H1 (cell line): ENCODE data around the gene SEMA3A. TPM values are rescaled to one million over a fixed set of nuclear protein-coding genes. Genes with fewer than 3 reads are reported as not detected.

ENCODE experiments used
- CTCF ChIA-PET: fragments of 300-600 bp; sonication (Branson Sonifier 250); formaldehyde crosslinking; loops from one replicate; lab custom pipeline; 2021; ENCODE audit not compliant: partially characterized antibody; lab: Charles Lee
- POLR2A ChIA-PET: fragments of 300-600 bp; sonication (Branson Sonifier 250); formaldehyde crosslinking; loops from one replicate; lab custom pipeline; 2021; ENCODE audit warnings: inconsistent platforms; ENCODE audit not compliant: partially characterized antibody; lab: Charles Lee
- DNase-seq, 2 experiments: peaks; one replicate each; pipeline versions ENCODE4 v3.0.0 to v3.0.0-alpha.2; 2010 to 2022; ENCODE audit warnings: low spot score in 2 of 2, low read depth in 1 of 2, mixed read lengths in 1 of 2
- FAIRE-seq: peaks from 2 replicates; lab custom pipeline; 2011; peaks lifted over from hg19 to GRCh38; lab: Jason Lieb, UNC
- H2AFZ ChIP-seq: 2 replicates; pipeline ENCODE4 v1.8.1; 2012; ENCODE audit warnings: low read length, inconsistent platforms
- H2AK5ac ChIP-seq: 2 replicates; pipeline ENCODE4 v1.6.1; 2013; ENCODE audit warnings: low read depth, low read length
- H2BK120ac ChIP-seq: replicated peaks from 2 replicates; pipeline ENCODE3; 2013; ENCODE audit warnings: low read depth, low read length, inconsistent platforms
- H2BK12ac ChIP-seq: 2 replicates; pipeline ENCODE4 v1.6.1; 2013; ENCODE audit warnings: low read depth, low read length
- H2BK15ac ChIP-seq: 2 replicates; pipeline ENCODE4 v1.6.1; 2013; ENCODE audit warnings: low read length
- H2BK20ac ChIP-seq: 2 replicates; pipeline ENCODE4 v1.6.1; 2013; ENCODE audit warnings: low read length
- H2BK5ac ChIP-seq: 2 replicates; pipeline ENCODE4 v1.6.1; 2013; ENCODE audit warnings: low read depth, low read length
- H3K14ac ChIP-seq: 2 replicates; pipeline ENCODE4 v1.6.1; 2013; ENCODE audit warnings: inconsistent platforms; ENCODE audit not compliant: insufficient read length
- H3K18ac ChIP-seq: 2 replicates; pipeline ENCODE4 v1.6.1; 2013; ENCODE audit warnings: low read length; ENCODE audit errors: extremely low read depth
- H3K23ac ChIP-seq: 2 replicates; pipeline ENCODE4 v1.6.1; 2013; ENCODE audit warnings: inconsistent platforms; ENCODE audit not compliant: insufficient read length
- H3K23me2 ChIP-seq: 2 replicates; pipeline ENCODE4 v1.6.1; 2013; ENCODE audit warnings: low read depth, low read length
- H3K27ac ChIP-seq: 2 replicates; pipeline ENCODE4 v1.6.1; 2011; ENCODE audit warnings: low read depth, low read length, inconsistent platforms
- H3K27me3 ChIP-seq, 4 experiments: replicated peaks in 1 of 4; 1 replicate in 1 of 4; 2 replicates in 3 of 4; pipeline versions ENCODE4 v1.6.1 to v1.8.1; 2011 to 2013; ENCODE audit warnings: low read length in 3 of 4, mild to moderate bottlenecking in 3 of 4, inconsistent platforms in 2 of 4, mixed read lengths in 2 of 4, moderate library complexity in 1 of 4; ENCODE audit not compliant: control insufficient read depth in 3 of 4, insufficient read depth in 3 of 4; ENCODE audit errors: extremely low read depth in 1 of 4
- H3K36me3 ChIP-seq, 4 experiments: 2 replicates each; pipeline versions ENCODE4 v1.6.1 to v1.8.1; 2011 to 2013; ENCODE audit warnings: mild to moderate bottlenecking in 4 of 4, low read length in 3 of 4, moderate library complexity in 2 of 4, control low read depth in 1 of 4, inconsistent platforms in 1 of 4; ENCODE audit not compliant: insufficient read depth in 4 of 4, control insufficient read depth in 2 of 4
- H3K4ac ChIP-seq: replicated peaks from 2 replicates; pipeline ENCODE3; 2013; ENCODE audit warnings: low read length, low read depth, mixed read lengths, inconsistent platforms; ENCODE audit not compliant: insufficient read length
- H3K4me1 ChIP-seq, 4 experiments: replicated peaks in 1 of 4; 1 replicate in 1 of 4; 2 replicates in 3 of 4; pipeline versions ENCODE4 v1.6.1 to v1.8.1; 2011 to 2013; ENCODE audit warnings: low read length in 3 of 4, inconsistent platforms in 2 of 4, mixed read lengths in 1 of 4; ENCODE audit not compliant: insufficient read depth in 4 of 4, control insufficient read depth in 3 of 4
- H3K4me2 ChIP-seq, 2 experiments: 2 replicates each; pipeline versions ENCODE4 v1.6.1 to v1.8.1; 2011 to 2013; ENCODE audit warnings: low read depth in 2 of 2, low read length in 2 of 2, control low read depth in 1 of 2, inconsistent platforms in 1 of 2, mild to moderate bottlenecking in 1 of 2; ENCODE audit not compliant: insufficient read depth in 1 of 2
- H3K4me3 ChIP-seq, 4 experiments: fragments of 200-600, 300-600 bp in 1 of 4; sonication (generic), shearing (Covaris generic), sonication (Bioruptor Twin) in 1 of 4; 2 replicates each; pipeline versions ENCODE4 v1.5.1 to v1.8.1; 2011 to 2016; ENCODE audit warnings: low read length in 4 of 4, low read depth in 3 of 4, control low read depth in 2 of 4, inconsistent platforms in 2 of 4, mild to moderate bottlenecking in 2 of 4, mixed read lengths in 1 of 4, moderate library complexity in 1 of 4; ENCODE audit not compliant: insufficient read depth in 2 of 4; ENCODE audit errors: extremely low read depth in 1 of 4
- H3K56ac ChIP-seq: replicated peaks from 2 replicates; pipeline ENCODE3; 2013; ENCODE audit warnings: low read depth, mild to moderate bottlenecking, mixed read lengths, low read length, inconsistent platforms; ENCODE audit not compliant: insufficient read length
- H3K79me1 ChIP-seq: 2 replicates; pipeline ENCODE4 v1.6.1; 2013; ENCODE audit warnings: low read depth, low read length, control low read depth
- H3K79me2 ChIP-seq, 2 experiments: 2 replicates each; pipeline versions ENCODE4 v1.6.1 to v1.8.1; 2012 to 2013; ENCODE audit warnings: low read length in 2 of 2, mild to moderate bottlenecking in 2 of 2, inconsistent platforms in 1 of 2; ENCODE audit not compliant: insufficient read depth in 2 of 2, control insufficient read depth in 1 of 2
- H3K9ac ChIP-seq, 4 experiments: replicated peaks in 1 of 4; 1 replicate in 1 of 4; 2 replicates in 3 of 4; pipeline versions ENCODE4 v1.6.1 to v1.8.1; 2011 to 2013; ENCODE audit warnings: low read depth in 3 of 4, low read length in 3 of 4, control low read depth in 2 of 4, mild to moderate bottlenecking in 2 of 4, moderate library complexity in 2 of 4, inconsistent platforms in 1 of 4; ENCODE audit errors: extremely low read depth in 1 of 4
- H3K9me3 ChIP-seq, 2 experiments: 2 replicates each; pipeline versions ENCODE4 v1.6.1 to v1.8.1; 2012 to 2013; ENCODE audit warnings: mild to moderate bottlenecking in 2 of 2, moderate library complexity in 2 of 2, control low read depth in 1 of 2, inconsistent platforms in 1 of 2, low read depth in 1 of 2, low read length in 1 of 2, mixed read lengths in 1 of 2; ENCODE audit not compliant: insufficient read depth in 2 of 2
- H4K20me1 ChIP-seq, 2 experiments: replicated peaks in 1 of 2; 2 replicates each; pipeline versions ENCODE3 to v1.8.1; 2011 to 2013; ENCODE audit warnings: inconsistent platforms in 2 of 2, low read length in 2 of 2, mild to moderate bottlenecking in 1 of 2; ENCODE audit not compliant: insufficient read depth in 2 of 2, control insufficient read depth in 1 of 2
- H4K5ac ChIP-seq: 2 replicates; pipeline ENCODE4 v1.6.1; 2013; ENCODE audit warnings: low read length, low read depth, mixed read lengths, inconsistent platforms; ENCODE audit not compliant: insufficient read length
- H4K8ac ChIP-seq: 2 replicates; pipeline ENCODE4 v1.8.0; 2013; ENCODE audit warnings: mild to moderate bottlenecking, moderate library complexity, low read length, inconsistent platforms; ENCODE audit not compliant: insufficient read depth; ENCODE audit errors: extremely low read depth
- H4K91ac ChIP-seq: replicated peaks from 2 replicates; pipeline ENCODE3; 2013; ENCODE audit warnings: low read length, mixed read lengths, inconsistent platforms; ENCODE audit not compliant: insufficient read length
- HDAC6 ChIP-seq: IDR thresholded peaks from one replicate; pipeline ENCODE4 v1.7.1; 2012; ENCODE audit warnings: low read depth, mild to moderate bottlenecking, inconsistent platforms, low read length, moderate library complexity
- KDM5A ChIP-seq: fragments of 200-600 bp; IDR thresholded peaks from 2 replicates; pipeline ENCODE4 v1.7.1; 2012; ENCODE audit warnings: mild to moderate bottlenecking, low read length, inconsistent platforms, mixed read lengths
- PHF8 ChIP-seq: fragments of 200-600 bp; sonication (generic); conservative IDR thresholded peaks from 2 replicates; pipeline ENCODE4 v1.7.1; 2012; ENCODE audit warnings: low read depth, mild to moderate bottlenecking, inconsistent platforms, low read length, moderate library complexity
- POU5F1 ChIP-seq: IDR thresholded peaks from 2 replicates; pipeline ENCODE4 v1.6.1; 2011; ENCODE audit warnings: low read depth, mild to moderate bottlenecking, low read length, moderate library complexity
- RBBP5 ChIP-seq: IDR thresholded peaks from 2 replicates; pipeline ENCODE4 v1.7.1; 2012; ENCODE audit warnings: low read depth, mild to moderate bottlenecking, inconsistent platforms, low read length, moderate library complexity, borderline replicate concordance
- RFX5 ChIP-seq: IDR thresholded peaks from 2 replicates; pipeline ENCODE4 v1.6.1; 2011; ENCODE audit warnings: low read depth, low read length, improper control_type of control experiment, borderline replicate concordance
- SP1 ChIP-seq: IDR thresholded peaks from 2 replicates; pipeline ENCODE4 v1.6.1; 2011; ENCODE audit warnings: low read depth, low read length
- SP2 ChIP-seq: IDR thresholded peaks from 2 replicates; pipeline ENCODE4 v1.6.1; 2012; ENCODE audit warnings: mild to moderate bottlenecking, low read length, inconsistent platforms
- SRF ChIP-seq: IDR thresholded peaks from 2 replicates; pipeline ENCODE4 v1.6.1; 2011; ENCODE audit warnings: mild to moderate bottlenecking, low read depth, low read length, moderate library complexity
- SUZ12 ChIP-seq: fragments of 200-600 bp; sonication (generic); IDR thresholded peaks from 2 replicates; pipeline ENCODE4 v1.6.1; 2012; ENCODE audit warnings: mild to moderate bottlenecking, inconsistent platforms, low read length, moderate library complexity, mixed read lengths
- WGBS, 2 experiments: shearing (Covaris generic) in 1 of 2; methylation state at CpG; one replicate each; pipeline versions ENCODE4 v1.1.6 to v1.1.7; 2013 to 2015; ENCODE audit warnings: low lambda C conversion rate in 2 of 2, mixed read lengths in 2 of 2, inconsistent platforms in 1 of 2, low coverage in 1 of 2, missing lambda C conversion rate in 1 of 2; ENCODE audit not compliant: insufficient replicate concordance in 2 of 2, insufficient coverage in 1 of 2, insufficient read length in 1 of 2; ENCODE audit errors: extremely low coverage in 1 of 2, missing lambda C conversion rate in 1 of 2; 5-methylcytosine and 5-hydroxymethylcytosine counted together
- polyA plus RNA-seq, 7 experiments: library from polyadenylated mRNA; depleted of rRNA in 3 of 7; stranded (reverse) in 5 of 7; unstranded in 2 of 7; fragments of >200 nt in 5 of 7; fragments of 200-250 nt in 2 of 7; gene quantifications; 1 replicate in 5 of 7; 2 replicates in 1 of 7; 4 replicates in 1 of 7; pipeline versions ENCODE4 v1.2.1 to v1.2.3, GENCODE V29; 2011 to 2013; ENCODE audit warnings: missing spikeins in 2 of 7, mixed read lengths in 2 of 7
- total RNA-seq: library from RNA; stranded (reverse); fragmentation: NEBNext Ultra II Directional; extraction: Animal tissue kit (Norgen Biotek cat#: 25700); gene quantifications from 2 replicates; pipeline ENCODE4 v1.2.1, GENCODE V29; 2021
- TF ChIP-seq, protein P1 (sequence below): IDR thresholded peaks from 2 replicates; pipeline ENCODE4 v1.6.1; 2011; ENCODE audit warnings: low read depth, mild to moderate bottlenecking, low read length; ENCODE audit not compliant: insufficient read depth

Gene SEMA3A
- total and polyA plus RNA-seq, 2 of the 8 experiments (the other 6 are each of a cell fraction or from before 2014, with no cell fraction given), result 8.1 to 45.9 TPM

GRCh38 chr7:84106291-84106690 lies 88.3 kb downstream of the SEMA3A start:
- no peak for FAIRE-seq
- no peak overlapping the region for H4K5ac ChIP-seq

More at GRCh38 chr7:84106291-84106690, 88.3 kb downstream of the SEMA3A start:
- Histone ChIP-seq H3K9me3 (no peaks in the 10 kb centered on the region), H3K79me1 (no peaks in the 10 kb centered on the region), H3K23ac (no peak overlapping the region), H4K20me1 (no peaks in the 10 kb centered on the region), H3K14ac (no peak overlapping the region), H3K79me2 (0 out of 4 replicates have a peak, but pooled peaks cover 0 to 4% of the 10 kb centered on the region in 2 experiments), H3K4ac (no peak overlapping the region), H3K36me3 (peaks cover 0 to 5% (median 0%) of the 10 kb centered on the region in 4 experiments; a peak in 1 of 8 replicates), H2BK120ac (no peak overlapping the region), H4K91ac (no peak overlapping the region), H3K56ac (no peak overlapping the region), H3K4me2 (no peak overlapping the region), H3K27me3 (no peaks in the 10 kb centered on the region)
- DNase-seq, result no peak
- ChIA-PET CTCF (no interaction called here), POLR2A (no interaction called here)
- TF ChIP-seq, protein P1, sequence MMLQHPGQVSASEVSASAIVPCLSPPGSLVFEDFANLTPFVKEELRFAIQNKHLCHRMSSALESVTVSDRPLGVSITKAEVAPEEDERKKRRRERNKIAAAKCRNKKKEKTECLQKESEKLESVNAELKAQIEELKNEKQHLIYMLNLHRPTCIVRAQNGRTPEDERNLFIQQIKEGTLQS, result no peak
- TF ChIP-seq HDAC6, result no peak
- no peak for TF ChIP-seq KDM5A
- no peak for TF ChIP-seq SP2
- no peak for TF ChIP-seq SRF
- no peak for TF ChIP-seq SUZ12
- no peak for TF ChIP-seq SP1
- no peak for TF ChIP-seq POU5F1
- TF ChIP-seq RBBP5, result no peak
- TF ChIP-seq PHF8, result no peak
- TF ChIP-seq RFX5, result no peak
- TF ChIP-seq, all 59 proteins: peak for 0
- Histone ChIP-seq H2BK15ac (no peak overlapping the region), H3K23me2 (no peaks in the 10 kb centered on the region), H3K18ac (no peak overlapping the region), H2BK20ac (no peak overlapping the region), H2AK5ac (no peak overlapping the region), H2AFZ (no peak overlapping the region), H4K8ac (no peak overlapping the region), H2BK5ac (no peak overlapping the region), H3K9ac (no peak overlapping the region), H3K4me3 (no peak overlapping the region), H2BK12ac (no peak overlapping the region), H3K4me1 (peaks cover 4 to 25% (median 11%) of the 10 kb centered on the region in 4 experiments; a peak in 6 of 7 replicates), H3K27ac (no peak overlapping the region)
- whole genome bisulfite sequencing, 2 experiments, result 90% methylated on average over 3 of the region's 3 CpGs; no CpG with 5 or more reads in 1 of the 2 experiments
